ENCODE data around the gene SCYL2.
"Not testable (repeated sequence)": the region's sequence is repeated elsewhere in the genome, so short reads cannot be mapped to it uniquely, and the experiment has no call there.

Gene SCYL2

DNA sequence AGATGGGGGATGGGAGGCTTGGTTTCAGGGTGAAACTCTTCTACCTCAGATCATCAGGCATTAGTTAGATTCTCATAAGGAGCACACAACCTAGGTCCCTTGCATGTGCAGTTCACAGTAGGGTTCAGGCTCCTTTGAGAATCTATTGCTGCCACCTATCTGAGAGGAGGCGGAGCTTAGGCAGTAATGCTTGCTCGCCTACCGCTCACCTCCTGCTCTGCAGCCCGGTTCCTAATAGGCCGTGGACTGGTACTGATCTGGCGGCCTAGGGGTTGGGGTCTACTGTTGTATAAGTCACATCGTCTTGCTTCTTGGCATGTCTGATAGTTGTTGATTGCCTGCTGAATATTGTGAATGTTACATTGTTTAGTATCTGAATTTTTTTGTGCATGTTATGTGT, 12.2 kb downstream of the SCYL2 start:
- no peak overlapping the region for H3K27ac ChIP-seq
- TF ChIP-seq, protein P1, sequence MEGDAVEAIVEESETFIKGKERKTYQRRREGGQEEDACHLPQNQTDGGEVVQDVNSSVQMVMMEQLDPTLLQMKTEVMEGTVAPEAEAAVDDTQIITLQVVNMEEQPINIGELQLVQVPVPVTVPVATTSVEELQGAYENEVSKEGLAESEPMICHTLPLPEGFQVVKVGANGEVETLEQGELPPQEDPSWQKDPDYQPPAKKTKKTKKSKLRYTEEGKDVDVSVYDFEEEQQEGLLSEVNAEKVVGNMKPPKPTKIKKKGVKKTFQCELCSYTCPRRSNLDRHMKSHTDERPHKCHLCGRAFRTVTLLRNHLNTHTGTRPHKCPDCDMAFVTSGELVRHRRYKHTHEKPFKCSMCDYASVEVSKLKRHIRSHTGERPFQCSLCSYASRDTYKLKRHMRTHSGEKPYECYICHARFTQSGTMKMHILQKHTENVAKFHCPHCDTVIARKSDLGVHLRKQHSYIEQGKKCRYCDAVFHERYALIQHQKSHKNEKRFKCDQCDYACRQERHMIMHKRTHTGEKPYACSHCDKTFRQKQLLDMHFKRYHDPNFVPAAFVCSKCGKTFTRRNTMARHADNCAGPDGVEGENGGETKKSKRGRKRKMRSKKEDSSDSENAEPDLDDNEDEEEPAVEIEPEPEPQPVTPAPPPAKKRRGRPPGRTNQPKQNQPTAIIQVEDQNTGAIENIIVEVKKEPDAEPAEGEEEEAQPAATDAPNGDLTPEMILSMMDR (IDR thresholded peaks at IDR 0.05) = no peak
- H3K36me3 ChIP-seq = peaks cover 13% of the 10 kb centered on the region
- H3K4me3 ChIP-seq (ENCODE audit: low read depth in 1 of 2, low read length in 1 of 2) = no peak overlapping the region
- peaks cover 0 to 6% of the 10 kb centered on the region in 2 experiments for H3K4me1 ChIP-seq (ENCODE audit: control insufficient read depth in 1 of 2, insufficient read depth in 1 of 2, low read depth in 1 of 2, low read length in 1 of 2)
- H3K9me3 ChIP-seq = no peaks in the 10 kb centered on the region
- H3K27me3 ChIP-seq = no peaks in the 10 kb centered on the region

DNA sequence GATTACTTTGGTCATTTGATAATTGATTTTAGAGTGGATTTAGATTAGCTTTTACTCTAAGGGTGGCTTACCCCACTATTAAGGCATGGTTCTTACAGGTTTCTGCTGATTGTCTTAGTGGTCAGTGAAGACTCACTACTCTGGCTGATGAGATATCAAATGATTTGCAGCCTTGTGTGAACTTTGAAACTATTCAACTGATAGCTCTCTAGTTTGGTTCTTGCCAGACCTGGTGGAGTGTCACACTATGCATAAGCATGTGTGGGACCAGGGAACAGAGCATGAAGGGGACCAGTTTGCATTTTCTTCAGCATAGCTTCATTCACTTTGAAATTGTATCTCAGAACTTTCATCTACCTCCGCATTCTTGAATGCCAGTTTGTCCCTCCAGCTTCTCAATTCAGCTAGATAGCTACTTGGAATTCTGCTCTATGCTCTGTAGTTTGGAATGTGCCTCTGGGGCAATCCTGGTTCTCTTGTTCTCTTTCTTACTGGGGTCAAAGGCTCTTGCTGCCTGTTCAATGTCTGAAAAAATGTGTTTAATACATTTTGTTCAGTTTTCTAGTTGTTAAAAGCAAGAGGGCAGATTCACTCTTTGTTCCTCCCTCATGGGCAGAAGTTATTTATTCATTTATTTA, 12.7 kb downstream of the SCYL2 start:
- H3K27ac ChIP-seq = no peak overlapping the region
- peaks cover 19% of the 10 kb centered on the region for H3K36me3 ChIP-seq
- TF ChIP-seq, protein P1 (IDR thresholded peaks at IDR 0.05) = no peak
- H3K4me1 ChIP-seq (ENCODE audit: control insufficient read depth in 1 of 2, insufficient read depth in 1 of 2, low read depth in 1 of 2, low read length in 1 of 2) = peaks cover 0 to 6% of the 10 kb centered on the region in 2 experiments
- H3K27me3 ChIP-seq = no peaks in the 10 kb centered on the region
- H3K4me3 ChIP-seq (ENCODE audit: low read depth in 1 of 2, low read length in 1 of 2) = no peak overlapping the region
- H3K9me3 ChIP-seq = no peaks in the 10 kb centered on the region

DNA sequence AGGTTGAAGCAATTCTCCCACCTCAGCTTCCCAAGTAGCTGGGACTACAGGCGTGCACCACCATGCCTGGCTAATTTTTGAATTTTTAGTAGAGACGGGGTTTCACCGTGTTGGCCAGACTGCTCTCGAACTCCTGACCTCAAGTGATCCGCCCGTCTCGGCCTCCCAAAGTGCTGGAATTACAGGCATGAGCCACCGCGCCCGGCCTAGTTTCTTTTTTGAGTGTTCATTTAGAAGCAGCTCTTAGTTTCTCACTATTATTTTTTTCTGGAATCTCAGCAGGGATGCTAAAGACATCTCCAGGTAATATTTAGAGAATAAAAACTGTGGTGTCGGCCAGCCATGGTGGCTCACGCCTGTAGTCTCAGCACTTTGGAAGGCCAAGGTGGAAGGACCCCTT, 17.6 kb downstream of the SCYL2 start:
- H3K36me3 ChIP-seq = peaks cover 32% of the 10 kb centered on the region
- H3K27me3 ChIP-seq; H3K4me1 ChIP-seq (ENCODE audit: control insufficient read depth in 1 of 2, insufficient read depth in 1 of 2, low read depth in 1 of 2, low read length in 1 of 2); H3K27ac ChIP-seq; H3K4me3 ChIP-seq (ENCODE audit: low read depth in 1 of 2, low read length in 1 of 2); H3K9me3 ChIP-seq: not testable (repeated sequence)

DNA sequence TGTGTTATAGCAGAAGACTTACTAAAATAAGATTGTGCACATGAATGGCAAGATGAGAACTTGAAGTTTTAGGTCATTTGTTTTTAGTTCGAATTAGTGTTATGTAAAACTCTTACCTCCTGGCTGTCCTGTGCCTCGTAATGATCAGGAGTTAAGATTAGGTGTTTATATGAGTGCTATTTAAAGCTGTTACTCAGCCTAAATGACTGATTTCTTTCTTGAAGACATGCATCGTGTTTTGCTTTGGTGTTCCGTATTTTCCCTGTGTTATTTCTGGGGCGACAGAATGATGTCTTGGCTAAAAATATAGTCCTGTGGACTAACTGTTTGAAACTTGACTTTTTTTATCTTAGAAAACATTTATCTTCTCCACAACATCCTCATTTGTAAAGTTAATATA, 22.1 kb downstream of the SCYL2 start:
- H3K27me3 ChIP-seq = no peaks in the 10 kb centered on the region
- no peak overlapping the region for H3K27ac ChIP-seq
- H3K36me3 ChIP-seq = peaks cover 47% of the 10 kb centered on the region
- H3K4me3 ChIP-seq (ENCODE audit: low read depth in 1 of 2, low read length in 1 of 2) = no peak overlapping the region
- H3K9me3 ChIP-seq = no peaks in the 10 kb centered on the region
- no peaks in the 10 kb centered on the region for H3K4me1 ChIP-seq (ENCODE audit: control insufficient read depth in 1 of 2, insufficient read depth in 1 of 2, low read depth in 1 of 2, low read length in 1 of 2)
- TF ChIP-seq, protein P1 (IDR thresholded peaks at IDR 0.05) = no peak

DNA sequence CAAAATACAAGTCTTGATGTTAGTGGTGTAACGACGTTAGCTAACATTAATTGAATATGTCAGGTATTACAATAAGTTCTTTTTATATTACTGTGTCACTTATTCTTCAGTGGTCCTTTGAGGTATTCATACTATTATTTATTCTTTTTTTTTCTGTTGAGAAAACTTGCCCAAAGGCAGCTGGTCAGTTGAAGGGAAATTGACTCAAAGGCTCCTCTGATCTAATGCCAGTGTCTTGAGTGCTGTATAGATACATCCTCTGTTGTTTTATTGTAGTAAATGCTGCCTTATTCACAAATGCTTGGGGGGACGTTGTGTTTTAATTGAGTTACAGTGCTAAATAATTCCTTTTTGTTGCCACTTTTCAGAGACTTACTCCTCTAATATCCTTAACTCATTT, 23.0 kb downstream of the SCYL2 start:
- H3K4me3 ChIP-seq (ENCODE audit: low read depth in 1 of 2, low read length in 1 of 2) = no peak overlapping the region
- H3K36me3 ChIP-seq = peaks cover 37% of the 10 kb centered on the region
- H3K4me1 ChIP-seq (ENCODE audit: control insufficient read depth in 1 of 2, insufficient read depth in 1 of 2, low read depth in 1 of 2, low read length in 1 of 2) = no peaks in the 10 kb centered on the region
- TF ChIP-seq, protein P1 (IDR thresholded peaks at IDR 0.05) = no peak
- H3K27ac ChIP-seq = no peak overlapping the region
- no peaks in the 10 kb centered on the region for H3K9me3 ChIP-seq
- no peaks in the 10 kb centered on the region for H3K27me3 ChIP-seq

DNA sequence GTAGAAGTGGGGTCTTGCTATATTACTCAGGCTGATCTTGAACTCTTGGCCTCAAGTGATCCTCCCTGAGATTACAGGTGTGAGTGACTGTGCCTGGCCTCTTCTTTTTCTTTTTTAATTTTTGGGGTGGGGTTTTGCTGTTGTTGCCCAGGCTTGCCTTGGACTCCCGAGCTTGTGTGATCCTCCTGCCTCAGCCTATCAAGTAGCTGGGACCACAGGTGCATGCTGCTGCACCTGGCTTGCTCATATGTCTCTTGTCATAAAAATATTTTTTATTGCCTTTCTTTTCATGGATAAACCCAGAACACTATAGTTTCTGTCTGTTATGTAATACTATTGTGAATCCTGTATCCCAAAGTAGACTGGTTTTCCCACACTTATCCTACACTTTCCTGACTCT, 26.0 kb downstream of the SCYL2 start:
- Histone ChIP-seq H3K4me1 (ENCODE audit: control insufficient read depth in 1 of 2, insufficient read depth in 1 of 2, low read depth in 1 of 2, low read length in 1 of 2) (no peaks in the 10 kb centered on the region), H3K27me3 (no peaks in the 10 kb centered on the region), H3K27ac (no peak overlapping the region), H3K4me3 (ENCODE audit: low read depth in 1 of 2, low read length in 1 of 2) (no peak overlapping the region), H3K9me3 (no peaks in the 10 kb centered on the region), H3K36me3 (peaks cover 31% of the 10 kb centered on the region)
- TF ChIP-seq, protein P1 (IDR thresholded peaks at IDR 0.05) = no peak

DNA sequence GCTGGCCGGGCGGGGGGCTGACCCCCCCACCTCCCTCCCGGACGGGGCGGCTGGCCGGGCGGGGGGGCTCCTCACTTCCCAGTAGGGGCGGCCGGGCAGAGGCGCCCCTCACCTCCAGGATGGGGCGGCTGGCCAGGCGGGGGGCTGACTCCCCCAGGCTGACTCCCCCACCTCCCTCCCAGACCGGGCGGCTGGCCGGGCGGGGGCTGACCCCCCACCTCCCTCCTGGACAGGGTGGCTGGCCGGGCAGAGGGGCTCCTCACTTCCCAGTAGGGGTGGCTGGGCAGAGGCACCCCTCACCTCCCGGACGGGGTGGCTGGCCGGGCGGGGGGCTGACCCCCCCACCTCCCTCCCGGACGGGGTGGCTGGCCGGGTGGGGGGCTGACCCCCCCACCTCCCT, 27.4 kb downstream of the SCYL2 start:
- not testable (repeated sequence) for H3K27me3 ChIP-seq
- peaks cover 44% of the 10 kb centered on the region for H3K36me3 ChIP-seq

More for the DNA sequence above, 27.4 kb downstream of the SCYL2 start:
- H3K9me3 ChIP-seq; H3K4me1 ChIP-seq (ENCODE audit: control insufficient read depth in 1 of 2, insufficient read depth in 1 of 2, low read depth in 1 of 2, low read length in 1 of 2); H3K27ac ChIP-seq; H3K4me3 ChIP-seq (ENCODE audit: low read depth in 1 of 2, low read length in 1 of 2): not testable (repeated sequence)

Measured in neutrophil (primary cell).